Activated T-cell treated with anti-CD3 and anti-CD28 coated beads, Interleukin-2, amount 50 U/mL, for 4 hours (primary cell): ENCODE measurements around the gene ATP6V1E1. TPM values are rescaled to one million over a fixed set of nuclear protein-coding genes. Genes with fewer than 3 reads are reported as not detected.

Experiments used
- ATAC-seq, 2 donors: fragments of 200-7000 bp; cut with Tn5 transposase; one replicate each; pipeline ENCODE4 v1.10.0; 2021
- DNase-seq: peaks from one replicate; pipeline ENCODE4 v3.0.0-alpha.2; 2020
- H3K27me3 Mint-ChIP-seq: one replicate; pipeline ENCODE4 v1.8.0; 2021; ENCODE audit warnings: low read depth, mixed read lengths
- H3K36me3 Mint-ChIP-seq: one replicate; pipeline ENCODE4 v1.8.0; 2022; ENCODE audit warnings: mixed read lengths; ENCODE audit not compliant: insufficient read depth
- H3K4me1 Mint-ChIP-seq: one replicate; pipeline ENCODE4 v1.8.0; 2021; ENCODE audit warnings: low read depth, mixed read lengths
- H3K4me3 Mint-ChIP-seq: one replicate; pipeline ENCODE4 v1.8.0; 2021; ENCODE audit warnings: mild to moderate bottlenecking, moderate library complexity, mixed read lengths
- H3K9me3 Mint-ChIP-seq: one replicate; pipeline ENCODE4 v1.8.0; 2021; ENCODE audit warnings: mixed read lengths
- total RNA-seq, 3 donors: library from RNA; stranded (reverse); gene quantifications; one replicate each; pipeline ENCODE4 v1.2.1, GENCODE V29; 2021

ATP6V1E1 gene
- total RNA-seq, 3 donors from 2014 or later = 96.9 to 116 (median 104) TPM

DNA sequence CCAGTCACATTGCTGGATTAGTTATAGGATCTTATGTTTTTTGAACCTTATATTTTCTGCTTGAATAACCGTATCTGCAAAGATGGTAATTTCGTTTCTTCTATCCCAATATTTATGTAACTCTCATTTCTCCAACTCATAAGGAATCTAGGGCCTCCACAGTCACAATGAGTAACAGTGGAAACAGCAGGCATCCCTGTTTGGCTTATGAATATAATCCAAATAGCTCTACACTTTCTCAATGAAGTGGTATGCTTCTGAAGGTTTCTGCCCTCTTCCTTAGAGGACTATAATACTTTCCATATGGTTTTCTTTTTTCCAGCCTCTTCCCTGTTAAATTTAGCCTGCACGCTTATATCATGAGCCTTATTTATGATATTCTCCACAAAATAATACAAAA lies 16.5 kb downstream of the ATP6V1E1 start:
- H3K9me3 Mint-ChIP-seq = no peaks in the 10 kb centered on the region
- ATAC-seq (no peak), DNase-seq (no peak)
- H3K4me1 Mint-ChIP-seq = peaks cover 2% of the 10 kb centered on the region
- no peak overlapping the region for H3K4me3 Mint-ChIP-seq
- H3K27me3 Mint-ChIP-seq = no peaks in the 10 kb centered on the region
- peaks cover 22% of the 10 kb centered on the region for H3K36me3 Mint-ChIP-seq

DNA sequence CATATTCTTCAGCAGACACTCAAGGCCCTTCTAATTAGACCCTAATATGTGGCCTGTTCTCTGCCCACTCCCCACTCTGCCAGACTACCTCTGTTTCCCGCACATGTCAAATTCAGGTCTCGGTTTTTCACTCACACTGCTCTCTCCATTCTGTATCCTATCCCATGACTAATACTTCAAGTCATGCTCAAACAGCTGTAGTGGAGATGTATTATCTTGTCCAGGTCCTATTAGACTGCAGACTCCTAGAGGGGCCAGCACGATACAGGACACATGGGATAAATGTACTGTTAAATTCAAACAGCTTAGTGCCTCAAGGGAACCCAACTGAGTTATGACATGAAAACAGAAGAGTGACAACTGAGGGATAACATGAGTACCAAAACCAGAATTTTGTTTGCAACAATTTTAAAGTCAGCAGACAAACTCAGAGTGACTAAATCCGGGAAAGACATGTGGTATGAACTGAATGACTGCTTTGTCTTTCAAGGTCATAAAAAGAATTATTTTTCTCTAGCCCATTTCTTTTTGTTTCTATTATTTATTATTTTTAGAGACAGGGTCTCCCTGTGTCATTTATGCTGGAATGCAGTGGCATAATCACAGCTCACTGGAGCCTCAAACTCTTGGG lies 20.5 kb downstream of the ATP6V1E1 start:
- Mint-ChIP-seq H3K4me3 (no peak overlapping the region), H3K27me3 (no peaks in the 10 kb centered on the region), H3K36me3 (peaks cover 23% of the 10 kb centered on the region), H3K9me3 (no peaks in the 10 kb centered on the region), H3K4me1 (peaks cover 2% of the 10 kb centered on the region)
- DNase-seq (no peak), ATAC-seq (no peak)

- H3K9me3 Mint-ChIP-seq = no peaks in the 10 kb centered on the region
Observed at GRCh38 chr22:17606496-17606895, 22.1 kb downstream of the ATP6V1E1 start.

GRCh38 chr22:17603668-17604067 lies 24.9 kb downstream of the ATP6V1E1 start:
- Mint-ChIP-seq H3K4me1 (no peaks in the 10 kb centered on the region), H3K9me3 (no peaks in the 10 kb centered on the region), H3K36me3 (peaks cover 11% of the 10 kb centered on the region), H3K4me3 (no peak overlapping the region), H3K27me3 (no peaks in the 10 kb centered on the region)
- no peak for ATAC-seq
- no peak for DNase-seq

More at GRCh38 chr22:17606496-17606895, 22.1 kb downstream of the ATP6V1E1 start:
- peaks cover 14% of the 10 kb centered on the region for H3K36me3 Mint-ChIP-seq
- DNase-seq (no peak), ATAC-seq (no peak)
- no peaks in the 10 kb centered on the region for H3K4me1 Mint-ChIP-seq
- no peaks in the 10 kb centered on the region for H3K27me3 Mint-ChIP-seq
- no peak overlapping the region for H3K4me3 Mint-ChIP-seq

- peaks cover 29% of the 10 kb centered on the region for H3K36me3 Mint-ChIP-seq
Observed at GRCh38 chr22:17601031-17601430, 27.5 kb downstream of the ATP6V1E1 start.

DNA sequence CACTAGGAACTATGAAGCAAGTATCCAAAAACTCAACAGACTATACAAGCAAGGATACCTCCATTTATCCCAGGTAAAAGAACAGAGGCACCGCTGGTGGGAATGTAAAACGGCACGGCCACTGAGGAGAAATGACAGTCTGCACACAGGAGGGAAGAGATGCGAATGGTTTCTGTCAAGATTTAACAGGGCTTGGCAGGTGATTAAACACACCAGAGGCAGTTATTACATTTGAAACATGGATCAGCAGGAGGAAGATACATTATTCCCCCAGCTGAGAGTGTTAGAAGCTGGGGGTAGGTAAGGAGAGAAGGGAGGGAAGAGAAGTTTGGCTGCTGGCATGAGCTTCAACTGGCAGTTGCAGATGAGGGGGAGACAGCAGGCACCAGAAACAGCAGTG lies 30.2 kb downstream of the ATP6V1E1 start:
- no peak for DNase-seq
- no peak for ATAC-seq
- no peaks in the 10 kb centered on the region for H3K27me3 Mint-ChIP-seq
- H3K9me3 Mint-ChIP-seq = no peaks in the 10 kb centered on the region
- peaks cover 36% of the 10 kb centered on the region for H3K36me3 Mint-ChIP-seq
- no peak overlapping the region for H3K4me3 Mint-ChIP-seq
- H3K4me1 Mint-ChIP-seq = no peaks in the 10 kb centered on the region

More at GRCh38 chr22:17601031-17601430, 27.5 kb downstream of the ATP6V1E1 start:
- Mint-ChIP-seq H3K27me3 (no peaks in the 10 kb centered on the region), H3K9me3 (no peaks in the 10 kb centered on the region), H3K4me1 (no peaks in the 10 kb centered on the region), H3K4me3 (no peak overlapping the region)
- DNase-seq (no peak), ATAC-seq (no peak)

GRCh38 chr22:17597217-17597616 lies 31.3 kb downstream of the ATP6V1E1 start:
- no peak for ATAC-seq
- peaks cover 42% of the 10 kb centered on the region for H3K36me3 Mint-ChIP-seq

GRCh38 chr22:17596226-17596625 lies 32.3 kb downstream of the ATP6V1E1 start:
- DNase-seq = no peak
- Mint-ChIP-seq H3K4me3 (no peak overlapping the region), H3K9me3 (no peaks in the 10 kb centered on the region), H3K4me1 (no peaks in the 10 kb centered on the region), H3K27me3 (no peaks in the 10 kb centered on the region), H3K36me3 (peaks cover 48% of the 10 kb centered on the region)
- no peak for ATAC-seq

More at GRCh38 chr22:17597217-17597616, 31.3 kb downstream of the ATP6V1E1 start:
- DNase-seq = no peak
- Mint-ChIP-seq H3K4me1 (no peaks in the 10 kb centered on the region), H3K27me3 (no peaks in the 10 kb centered on the region), H3K4me3 (no peak overlapping the region), H3K9me3 (no peaks in the 10 kb centered on the region)

DNA sequence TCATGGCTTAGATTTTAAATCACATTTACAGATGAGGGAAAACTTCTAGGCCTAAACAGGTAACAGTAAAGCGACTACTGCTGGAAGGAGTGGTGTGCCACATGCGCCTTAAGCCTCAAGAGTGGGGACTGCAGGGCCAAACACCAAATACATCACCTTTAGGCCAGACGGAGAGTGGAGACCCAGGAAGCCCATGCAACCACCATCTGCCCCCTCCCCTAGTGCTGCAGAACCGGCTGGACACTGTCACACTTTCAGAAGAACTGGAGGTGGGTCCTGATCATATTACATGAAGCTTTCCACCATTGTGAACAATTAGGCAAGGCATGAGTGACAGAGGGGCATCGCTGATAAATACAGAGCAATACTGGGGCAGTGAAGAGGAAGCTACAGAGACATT lies 36.3 kb downstream of the ATP6V1E1 start:
- no peak overlapping the region for H3K4me3 Mint-ChIP-seq
- no peak for ATAC-seq
- no peaks in the 10 kb centered on the region for H3K27me3 Mint-ChIP-seq
- H3K4me1 Mint-ChIP-seq = no peaks in the 10 kb centered on the region
- no peak for DNase-seq
- no peaks in the 10 kb centered on the region for H3K9me3 Mint-ChIP-seq
- H3K36me3 Mint-ChIP-seq = peaks cover 34% of the 10 kb centered on the region

DNA sequence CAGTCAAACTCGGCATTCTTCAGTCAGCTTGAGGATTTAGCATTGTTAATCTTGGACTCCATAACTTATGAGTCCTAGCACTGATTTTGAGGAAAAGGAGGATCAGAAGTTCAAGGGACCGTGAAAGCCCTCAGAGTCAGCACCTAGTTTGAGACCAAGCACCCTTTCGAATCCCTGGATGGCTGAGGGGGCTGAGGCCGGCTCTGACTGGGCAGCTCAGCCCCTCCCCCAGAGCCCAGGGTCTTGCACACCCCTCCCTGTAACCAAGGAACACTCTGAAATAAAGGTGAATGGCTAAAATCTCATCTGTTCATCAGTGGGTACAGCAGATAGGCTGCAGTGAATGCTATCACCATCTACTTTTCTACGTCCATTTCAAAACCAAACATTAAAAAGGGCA lies 38.0 kb downstream of the ATP6V1E1 start:
- no peak for DNase-seq
- no peak overlapping the region for H3K4me3 Mint-ChIP-seq
- no peaks in the 10 kb centered on the region for H3K9me3 Mint-ChIP-seq
- ATAC-seq = no peak
- H3K36me3 Mint-ChIP-seq = peaks cover 28% of the 10 kb centered on the region
- no peaks in the 10 kb centered on the region for H3K27me3 Mint-ChIP-seq
- no peaks in the 10 kb centered on the region for H3K4me1 Mint-ChIP-seq

- no peak overlapping the region for H3K4me3 Mint-ChIP-seq
- no peaks in the 10 kb centered on the region for H3K9me3 Mint-ChIP-seq
- ATAC-seq (no peak), DNase-seq (no peak)
- peaks cover 26% of the 10 kb centered on the region for H3K36me3 Mint-ChIP-seq
- H3K4me1 Mint-ChIP-seq = no peaks in the 10 kb centered on the region
- no peaks in the 10 kb centered on the region for H3K27me3 Mint-ChIP-seq
Observed at GRCh38 chr22:17589810-17590375, 38.7 kb downstream of the ATP6V1E1 start.

GRCh38 chr22:17588606-17589005 lies 39.9 kb downstream of the ATP6V1E1 start:
- peaks cover 17% of the 10 kb centered on the region for H3K36me3 Mint-ChIP-seq
- no peaks in the 10 kb centered on the region for H3K4me1 Mint-ChIP-seq
- no peak overlapping the region for H3K4me3 Mint-ChIP-seq
- no peak for ATAC-seq
- no peak for DNase-seq
- H3K9me3 Mint-ChIP-seq = no peaks in the 10 kb centered on the region
- no peaks in the 10 kb centered on the region for H3K27me3 Mint-ChIP-seq

DNA sequence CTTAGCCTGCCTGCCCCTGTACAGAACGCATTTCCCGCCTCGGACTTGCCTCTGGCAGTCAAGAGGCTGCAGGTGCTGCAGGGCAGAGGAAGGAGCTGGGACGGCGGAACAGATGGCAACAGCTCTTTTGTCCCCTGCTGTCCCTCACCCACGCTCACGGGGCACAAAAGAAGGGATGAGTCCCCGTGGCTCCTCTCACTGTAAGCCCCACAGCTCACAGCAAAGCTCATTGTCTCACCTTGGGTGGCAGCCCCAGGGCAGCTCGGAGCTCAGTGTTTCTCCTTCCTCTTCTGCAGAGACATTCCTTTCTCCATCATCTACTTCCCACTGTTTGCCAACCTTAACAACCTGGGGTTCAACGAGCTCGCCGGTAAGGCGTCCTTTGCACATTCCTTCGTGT lies 40.9 kb downstream of the ATP6V1E1 start:
- Mint-ChIP-seq H3K9me3 (no peaks in the 10 kb centered on the region), H3K4me3 (no peak overlapping the region), H3K27me3 (no peaks in the 10 kb centered on the region), H3K4me1 (no peaks in the 10 kb centered on the region), H3K36me3 (peaks cover 13% of the 10 kb centered on the region)
- ATAC-seq (no peak), DNase-seq (no peak)

GRCh38 chr22:17586831-17587440 lies 41.6 kb downstream of the ATP6V1E1 start:
- Mint-ChIP-seq H3K36me3 (peaks cover 8% of the 10 kb centered on the region), H3K27me3 (no peaks in the 10 kb centered on the region), H3K4me3 (no peak overlapping the region), H3K9me3 (no peaks in the 10 kb centered on the region), H3K4me1 (no peaks in the 10 kb centered on the region)
- ATAC-seq (no peak), DNase-seq (no peak)

- Mint-ChIP-seq H3K36me3 (no peaks in the 10 kb centered on the region), H3K27me3 (peaks cover 4% of the 10 kb centered on the region), H3K4me1 (no peaks in the 10 kb centered on the region), H3K4me3 (no peak overlapping the region), H3K9me3 (no peaks in the 10 kb centered on the region)
- DNase-seq (no peak), ATAC-seq (no peak)
Observed at GRCh38 chr22:17583151-17583550, 45.4 kb downstream of the ATP6V1E1 start.
